ENCODE measurements around the gene TASOR2.

- no peak for TF ChIP-seq RAD21 (IDR thresholded peaks at IDR 0.05; ENCODE audit: low read depth)
- no peak for TF ChIP-seq CEBPB (IDR thresholded peaks at IDR 0.05; ENCODE audit: low read depth)
- TF ChIP-seq POLR2A (IDR thresholded peaks at IDR 0.05; ENCODE audit: borderline replicate concordance, extremely low read depth, insufficient read depth, insufficient read length) = no peak
- TF ChIP-seq CTCF (IDR thresholded peaks at IDR 0.05 in 2 of 3, conservative IDR thresholded peaks at IDR 0.05 in 1 of 3; ENCODE audit: borderline replicate concordance in 1 of 3, insufficient read depth in 1 of 3, low read depth in 2 of 3, low read length in 2 of 3) = no peak
- no peak for TF ChIP-seq EGR1 (IDR thresholded peaks at IDR 0.05; ENCODE audit: low read depth)
- TF ChIP-seq, protein P1, sequence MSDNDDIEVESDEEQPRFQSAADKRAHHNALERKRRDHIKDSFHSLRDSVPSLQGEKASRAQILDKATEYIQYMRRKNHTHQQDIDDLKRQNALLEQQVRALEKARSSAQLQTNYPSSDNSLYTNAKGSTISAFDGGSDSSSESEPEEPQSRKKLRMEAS (IDR thresholded peaks at IDR 0.05) = no peak
- TF ChIP-seq, protein P2, sequence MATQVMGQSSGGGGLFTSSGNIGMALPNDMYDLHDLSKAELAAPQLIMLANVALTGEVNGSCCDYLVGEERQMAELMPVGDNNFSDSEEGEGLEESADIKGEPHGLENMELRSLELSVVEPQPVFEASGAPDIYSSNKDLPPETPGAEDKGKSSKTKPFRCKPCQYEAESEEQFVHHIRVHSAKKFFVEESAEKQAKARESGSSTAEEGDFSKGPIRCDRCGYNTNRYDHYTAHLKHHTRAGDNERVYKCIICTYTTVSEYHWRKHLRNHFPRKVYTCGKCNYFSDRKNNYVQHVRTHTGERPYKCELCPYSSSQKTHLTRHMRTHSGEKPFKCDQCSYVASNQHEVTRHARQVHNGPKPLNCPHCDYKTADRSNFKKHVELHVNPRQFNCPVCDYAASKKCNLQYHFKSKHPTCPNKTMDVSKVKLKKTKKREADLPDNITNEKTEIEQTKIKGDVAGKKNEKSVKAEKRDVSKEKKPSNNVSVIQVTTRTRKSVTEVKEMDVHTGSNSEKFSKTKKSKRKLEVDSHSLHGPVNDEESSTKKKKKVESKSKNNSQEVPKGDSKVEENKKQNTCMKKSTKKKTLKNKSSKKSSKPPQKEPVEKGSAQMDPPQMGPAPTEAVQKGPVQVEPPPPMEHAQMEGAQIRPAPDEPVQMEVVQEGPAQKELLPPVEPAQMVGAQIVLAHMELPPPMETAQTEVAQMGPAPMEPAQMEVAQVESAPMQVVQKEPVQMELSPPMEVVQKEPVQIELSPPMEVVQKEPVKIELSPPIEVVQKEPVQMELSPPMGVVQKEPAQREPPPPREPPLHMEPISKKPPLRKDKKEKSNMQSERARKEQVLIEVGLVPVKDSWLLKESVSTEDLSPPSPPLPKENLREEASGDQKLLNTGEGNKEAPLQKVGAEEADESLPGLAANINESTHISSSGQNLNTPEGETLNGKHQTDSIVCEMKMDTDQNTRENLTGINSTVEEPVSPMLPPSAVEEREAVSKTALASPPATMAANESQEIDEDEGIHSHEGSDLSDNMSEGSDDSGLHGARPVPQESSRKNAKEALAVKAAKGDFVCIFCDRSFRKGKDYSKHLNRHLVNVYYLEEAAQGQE (IDR thresholded peaks at IDR 0.05; ENCODE audit: low read depth) = no peak
- TF ChIP-seq YY1 (IDR thresholded peaks at IDR 0.05; ENCODE audit: extremely low read depth, insufficient replicate concordance, low read depth, low read length) = no peak
- TF ChIP-seq POLR2AphosphoS5 (IDR thresholded peaks at IDR 0.05; ENCODE audit: low read depth, low read length) = no peak
- no peak for TF ChIP-seq SIN3A (IDR thresholded peaks at IDR 0.05; ENCODE audit: low read depth)
- no peak for TF ChIP-seq EZH2 (IDR thresholded peaks at IDR 0.05)
- no peak for TF ChIP-seq EZH2phosphoT487 (IDR thresholded peaks at IDR 0.05; ENCODE audit: borderline replicate concordance)
Observed at GRCh38 chr10:5661043-5661442, 23.6 kb upstream of the TASOR2 start.

Measured in HCT116 (cell line).